Measurements from ENCODE around the gene OPHN1.
"Not testable (repeated sequence)": the region's sequence is repeated elsewhere in the genome, so short reads cannot be mapped to it uniquely, and the experiment has no call there.

OPHN1 gene

GRCh38 chrX:68286076-68286475 lies 147.2 kb downstream of the OPHN1 start:
- no peaks in the 10 kb centered on the region for H3K9me3 ChIP-seq (ENCODE audit: insufficient read depth, low read depth, low read length)
- H3K4me1 ChIP-seq (ENCODE audit: insufficient read depth, low read length), result no peaks in the 10 kb centered on the region
- H3K27me3 ChIP-seq (ENCODE audit: insufficient read depth, low read length), result no peaks in the 10 kb centered on the region
- no peak overlapping the region for H3K4me3 ChIP-seq (ENCODE audit: low read length)
- no peak overlapping the region for H3K9ac ChIP-seq (ENCODE audit: low read depth, low read length)
- no peaks in the 10 kb centered on the region for H3K36me3 ChIP-seq (ENCODE audit: insufficient read depth, low read depth, low read length)
- no peak overlapping the region for H3K27ac ChIP-seq (ENCODE audit: low read length)

DNA sequence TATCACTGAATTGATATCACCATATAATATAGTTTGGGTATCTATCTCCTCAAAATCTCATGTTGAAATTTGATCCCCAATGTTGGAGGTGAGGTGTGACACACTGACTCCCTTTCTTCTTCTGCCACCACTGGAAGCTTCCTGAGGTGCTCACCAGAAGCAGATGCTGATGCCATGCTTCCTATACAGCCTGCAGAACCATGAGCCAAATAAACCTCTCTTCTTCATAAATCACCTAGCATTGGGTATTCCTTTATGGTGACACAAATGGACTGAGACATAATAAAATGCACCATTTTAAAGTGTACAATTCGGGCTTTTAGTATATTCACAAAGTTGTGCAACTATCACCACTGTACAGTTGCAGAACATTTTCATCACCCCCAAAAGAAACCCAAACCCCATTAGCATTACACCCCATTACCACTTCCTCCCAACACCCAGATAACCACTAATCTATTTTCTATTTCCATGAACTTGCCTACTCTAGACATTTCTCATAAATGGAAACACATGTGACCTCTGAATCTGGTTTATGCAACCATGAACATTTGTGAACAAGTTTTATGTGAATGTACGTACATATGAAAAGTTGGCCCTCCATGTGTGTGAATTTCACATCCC lies 148.9 kb downstream of the OPHN1 start:
- no peaks in the 10 kb centered on the region for H3K9me3 ChIP-seq (ENCODE audit: insufficient read depth, low read depth, low read length)
- no peaks in the 10 kb centered on the region for H3K36me3 ChIP-seq (ENCODE audit: insufficient read depth, low read depth, low read length)
- no peak overlapping the region for H3K9ac ChIP-seq (ENCODE audit: low read depth, low read length)
- H3K4me3 ChIP-seq (ENCODE audit: low read length), result no peak overlapping the region
- no peaks in the 10 kb centered on the region for H3K4me1 ChIP-seq (ENCODE audit: insufficient read depth, low read length)
- H3K27ac ChIP-seq (ENCODE audit: low read length), result no peak overlapping the region
- H3K27me3 ChIP-seq (ENCODE audit: insufficient read depth, low read length), result no peaks in the 10 kb centered on the region

DNA sequence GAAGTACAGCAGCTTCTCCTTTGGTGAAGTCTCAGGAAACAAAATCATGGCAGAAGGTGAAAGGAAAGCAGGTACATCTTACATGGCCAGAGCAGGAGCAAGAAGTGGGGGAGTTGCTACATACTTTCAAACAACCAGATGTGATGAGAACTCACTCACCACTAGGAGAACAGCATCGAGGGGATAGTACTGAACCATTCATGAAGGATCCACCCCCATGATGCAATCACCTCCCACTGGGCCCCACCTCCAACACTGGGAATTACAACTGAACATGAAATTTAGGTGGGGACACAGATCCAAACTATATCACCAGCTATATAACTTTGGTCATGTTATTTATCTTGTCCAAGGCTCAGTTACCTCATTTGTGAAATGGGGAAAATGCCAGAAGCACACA lies 159.4 kb downstream of the OPHN1 start:
- Histone ChIP-seq H3K9me3 (ENCODE audit: insufficient read depth, low read depth, low read length) (peaks cover 11% of the 10 kb centered on the region), H3K27me3 (ENCODE audit: insufficient read depth, low read length) (no peaks in the 10 kb centered on the region)

DNA sequence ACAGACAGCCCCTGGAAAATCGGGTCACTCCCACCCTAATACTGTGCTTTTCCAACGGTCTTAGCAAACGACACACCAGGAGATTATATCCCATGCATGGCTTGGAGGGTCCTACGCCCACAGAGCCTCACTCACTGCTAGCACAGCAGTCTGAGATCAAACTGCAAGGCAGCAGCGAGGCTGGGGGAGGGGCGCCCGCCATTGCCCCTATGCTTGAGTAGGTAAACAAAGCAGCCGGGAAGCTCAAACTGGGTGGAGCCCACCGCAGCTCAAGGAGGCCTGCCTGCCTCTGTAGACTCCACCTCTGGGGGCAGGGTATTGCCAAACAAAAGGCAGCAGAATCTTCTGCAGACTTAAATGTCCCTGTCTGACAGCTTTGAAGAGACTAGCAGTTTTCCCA lies 168.5 kb downstream of the OPHN1 start:
- not testable (repeated sequence) for H3K4me3 ChIP-seq (ENCODE audit: low read length); H3K36me3 ChIP-seq (ENCODE audit: insufficient read depth, low read depth, low read length); H3K27ac ChIP-seq (ENCODE audit: low read length); H3K9me3 ChIP-seq (ENCODE audit: insufficient read depth, low read depth, low read length); H3K4me1 ChIP-seq (ENCODE audit: insufficient read depth, low read length); H3K9ac ChIP-seq (ENCODE audit: low read depth, low read length); H3K27me3 ChIP-seq (ENCODE audit: insufficient read depth, low read length)

More for the DNA sequence above, 159.4 kb downstream of the OPHN1 start:
- Histone ChIP-seq H3K4me1 (ENCODE audit: insufficient read depth, low read length) (peaks cover 2% of the 10 kb centered on the region; the same call in 1 of the 2 replicates), H3K36me3 (ENCODE audit: insufficient read depth, low read depth, low read length) (no peaks in the 10 kb centered on the region), H3K9ac (ENCODE audit: low read depth, low read length) (no peak overlapping the region), H3K27ac (ENCODE audit: low read length) (no peak overlapping the region), H3K4me3 (ENCODE audit: low read length) (no peak overlapping the region)

GRCh38 chrX:68261060-68261672 lies 172.1 kb downstream of the OPHN1 start:
- Histone ChIP-seq H3K27ac (ENCODE audit: low read length) (no peak overlapping the region), H3K4me3 (ENCODE audit: low read length) (no peak overlapping the region), H3K9ac (ENCODE audit: low read depth, low read length) (no peak overlapping the region), H3K27me3 (ENCODE audit: insufficient read depth, low read length) (no peaks in the 10 kb centered on the region), H3K9me3 (ENCODE audit: insufficient read depth, low read depth, low read length) (no peaks in the 10 kb centered on the region), H3K36me3 (ENCODE audit: insufficient read depth, low read depth, low read length) (no peaks in the 10 kb centered on the region), H3K4me1 (ENCODE audit: insufficient read depth, low read length) (no peaks in the 10 kb centered on the region)

- Histone ChIP-seq H3K36me3 (ENCODE audit: insufficient read depth, low read depth, low read length) (no peaks in the 10 kb centered on the region), H3K9me3 (ENCODE audit: insufficient read depth, low read depth, low read length) (no peaks in the 10 kb centered on the region), H3K4me1 (ENCODE audit: insufficient read depth, low read length) (no peaks in the 10 kb centered on the region), H3K27me3 (ENCODE audit: insufficient read depth, low read length) (no peaks in the 10 kb centered on the region), H3K4me3 (ENCODE audit: low read length) (no peak overlapping the region), H3K9ac (ENCODE audit: low read depth, low read length) (no peak overlapping the region), H3K27ac (ENCODE audit: low read length) (no peak overlapping the region)
These were observed 176.3 kb downstream of the OPHN1 start for GRCh38 chrX:68256990-68257389.

GRCh38 chrX:68254738-68255645 lies 178.3 kb downstream of the OPHN1 start:
- Histone ChIP-seq H3K4me3 (ENCODE audit: low read length) (no peak overlapping the region), H3K27ac (ENCODE audit: low read length) (no peak overlapping the region), H3K27me3 (ENCODE audit: insufficient read depth, low read length) (no peaks in the 10 kb centered on the region), H3K9ac (ENCODE audit: low read depth, low read length) (no peak overlapping the region), H3K4me1 (ENCODE audit: insufficient read depth, low read length) (no peaks in the 10 kb centered on the region), H3K9me3 (ENCODE audit: insufficient read depth, low read depth, low read length) (no peaks in the 10 kb centered on the region), H3K36me3 (ENCODE audit: insufficient read depth, low read depth, low read length) (no peaks in the 10 kb centered on the region)

- Histone ChIP-seq H3K4me1 (ENCODE audit: insufficient read depth, low read length) (no peaks in the 10 kb centered on the region), H3K36me3 (ENCODE audit: insufficient read depth, low read depth, low read length) (no peaks in the 10 kb centered on the region), H3K27me3 (ENCODE audit: insufficient read depth, low read length) (no peaks in the 10 kb centered on the region), H3K4me3 (ENCODE audit: low read length) (no peak overlapping the region), H3K9ac (ENCODE audit: low read depth, low read length) (no peak overlapping the region), H3K27ac (ENCODE audit: low read length) (no peak overlapping the region), H3K9me3 (ENCODE audit: insufficient read depth, low read depth, low read length) (no peaks in the 10 kb centered on the region)
These were observed 180.6 kb downstream of the OPHN1 start for GRCh38 chrX:68252664-68253063.

GRCh38 chrX:68249903-68250302 lies 183.4 kb downstream of the OPHN1 start:
- H3K36me3 ChIP-seq (ENCODE audit: insufficient read depth, low read depth, low read length), result no peaks in the 10 kb centered on the region
- no peak overlapping the region for H3K27ac ChIP-seq (ENCODE audit: low read length)
- no peak overlapping the region for H3K9ac ChIP-seq (ENCODE audit: low read depth, low read length)
- no peaks in the 10 kb centered on the region for H3K4me1 ChIP-seq (ENCODE audit: insufficient read depth, low read length)
- no peak overlapping the region for H3K4me3 ChIP-seq (ENCODE audit: low read length)
- H3K27me3 ChIP-seq (ENCODE audit: insufficient read depth, low read length), result no peaks in the 10 kb centered on the region
- H3K9me3 ChIP-seq (ENCODE audit: insufficient read depth, low read depth, low read length), result no peaks in the 10 kb centered on the region

- no peaks in the 10 kb centered on the region for H3K27me3 ChIP-seq (ENCODE audit: insufficient read depth, low read length)
- no peaks in the 10 kb centered on the region for H3K36me3 ChIP-seq (ENCODE audit: insufficient read depth, low read depth, low read length)
These were observed 183.9 kb downstream of the OPHN1 start for GRCh38 chrX:68249401-68249831.

DNA sequence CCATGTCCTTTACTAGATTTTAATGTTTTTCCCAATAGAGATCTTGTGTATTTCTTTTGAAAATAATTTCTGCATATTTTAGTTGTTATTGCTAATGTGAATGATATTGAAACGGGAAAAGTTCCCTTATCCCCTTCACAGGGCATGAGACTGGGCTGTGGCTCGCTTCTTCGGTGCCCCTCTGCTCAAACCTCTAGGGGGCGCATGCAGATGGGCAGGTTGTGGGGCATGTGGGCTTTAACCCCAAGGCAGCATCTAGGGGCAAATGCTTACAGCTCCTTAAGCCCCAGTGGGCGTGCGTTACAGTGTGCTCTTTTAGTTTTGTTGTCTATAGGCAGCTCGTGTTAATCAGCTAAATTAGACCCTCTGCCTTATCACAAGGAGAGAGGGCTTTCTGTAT lies 194.7 kb downstream of the OPHN1 start:
- H3K27me3 ChIP-seq (ENCODE audit: insufficient read depth, low read length), result no peaks in the 10 kb centered on the region
- H3K4me3 ChIP-seq (ENCODE audit: low read length), result no peak overlapping the region
- no peak overlapping the region for H3K27ac ChIP-seq (ENCODE audit: low read length)

More at GRCh38 chrX:68249401-68249831, 183.9 kb downstream of the OPHN1 start:
- Histone ChIP-seq H3K9ac (ENCODE audit: low read depth, low read length) (no peak overlapping the region), H3K9me3 (ENCODE audit: insufficient read depth, low read depth, low read length) (no peaks in the 10 kb centered on the region), H3K4me3 (ENCODE audit: low read length) (no peak overlapping the region), H3K4me1 (ENCODE audit: insufficient read depth, low read length) (no peaks in the 10 kb centered on the region), H3K27ac (ENCODE audit: low read length) (no peak overlapping the region)

More for the DNA sequence above, 194.7 kb downstream of the OPHN1 start:
- Histone ChIP-seq H3K4me1 (ENCODE audit: insufficient read depth, low read length) (no peaks in the 10 kb centered on the region; the same call in 1 of the 2 replicates), H3K36me3 (ENCODE audit: insufficient read depth, low read depth, low read length) (no peaks in the 10 kb centered on the region), H3K9me3 (ENCODE audit: insufficient read depth, low read depth, low read length) (no peaks in the 10 kb centered on the region), H3K9ac (ENCODE audit: low read depth, low read length) (no peak overlapping the region)

Measured in iPS-20b (cell line).